Measurements from ENCODE around the gene MON1B. TPM values are rescaled to one million over a fixed set of nuclear protein-coding genes. Genes with fewer than 3 reads are reported as not detected.

MON1B gene
- total and polyA plus RNA-seq, 2 of the 4 experiments (the other 2 are of a cell fraction), result 5.2 to 19.2 TPM

DNA sequence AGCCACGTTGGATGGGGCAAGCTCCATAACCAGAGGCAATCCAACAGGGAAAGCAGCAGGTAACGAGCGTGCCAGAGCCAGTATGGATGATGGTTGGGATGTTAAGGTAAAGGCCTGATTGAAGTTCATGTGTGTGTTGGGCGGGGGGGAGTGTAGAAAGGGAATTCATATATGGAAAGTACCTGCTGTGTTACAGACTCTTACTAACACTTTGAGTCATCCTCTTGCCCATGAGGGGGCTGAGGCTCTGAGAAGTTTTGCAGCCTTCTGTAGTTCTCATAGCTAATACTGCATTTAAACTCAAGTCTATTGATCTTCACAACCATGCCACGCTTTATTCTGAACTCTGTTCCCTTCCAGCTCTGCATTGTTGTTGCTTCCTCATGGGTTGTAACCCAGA lies 36.8 kb downstream of the MON1B start:
- Histone ChIP-seq H4K91ac (ENCODE audit: insufficient read depth, low read depth, low read length) (no peak overlapping the region), H2AK9ac (replicated peaks; ENCODE audit: low read depth, low read length, poor library complexity) (no peak overlapping the region), H4K8ac (ENCODE audit: low read depth in 2 of 2, low read length in 2 of 2) (no peak overlapping the region), H3K9me3 (ENCODE audit: control insufficient read depth, insufficient read depth, low read length) (no peaks in the 10 kb centered on the region), H2BK15ac (ENCODE audit: low read depth, low read length) (no peak overlapping the region), H3K27me3 (ENCODE audit: control insufficient read depth, insufficient read depth, low read length) (peaks cover 10% of the 10 kb centered on the region), H3K9me1 (ENCODE audit: insufficient read depth, low read length) (no peaks in the 10 kb centered on the region), H2AK5ac (ENCODE audit: low read depth, low read length) (no peak overlapping the region), H3K79me1 (ENCODE audit: low read depth in 1 of 2, low read length in 2 of 2) (no peaks in the 10 kb centered on the region), H2AFZ (replicated peaks; ENCODE audit: low read length, poor library complexity) (no peak overlapping the region), H4K5ac (ENCODE audit: low read depth, low read length) (no peak overlapping the region), H2BK20ac (ENCODE audit: low read depth, low read length) (no peak overlapping the region), H2BK120ac (ENCODE audit: low read depth, low read length) (no peak overlapping the region), H3K14ac (replicated peaks; ENCODE audit: low read depth, low read length) (no peak overlapping the region), H3K9ac (ENCODE audit: low read depth, low read length) (no peak overlapping the region), H3K56ac (ENCODE audit: extremely low read depth, insufficient read depth, low read length) (no peak overlapping the region), H3K23ac (ENCODE audit: low read depth, low read length) (no peak overlapping the region), H2BK5ac (ENCODE audit: low read depth, low read length, poor library complexity, severe bottlenecking) (no peak overlapping the region), H3K4ac (ENCODE audit: low read depth, low read length) (no peak overlapping the region), H3K27ac (ENCODE audit: insufficient read depth, low read length) (no peak overlapping the region), H3K4me1 (ENCODE audit: control insufficient read depth, insufficient read depth, low read length) (no peaks in the 10 kb centered on the region), H3K4me3 (ENCODE audit: insufficient read depth, low read depth, low read length) (no peak overlapping the region), H4K20me1 (ENCODE audit: insufficient read depth, low read length) (no peaks in the 10 kb centered on the region; the same call in 1 of the 2 replicates), H3K36me3 (ENCODE audit: control insufficient read depth, insufficient read depth, low read length) (no peaks in the 10 kb centered on the region), H3K4me2 (ENCODE audit: low read depth, low read length) (no peak overlapping the region), H3K18ac (ENCODE audit: low read depth, low read length) (no peak overlapping the region)
- dilution Hi-C loops (cut with HindIII; ENCODE audit: low sequenced_read_pairs, unreplicated experiment) (loop anchor here (25.0 kb wide), 1 partner anchor 360 kb away; no protein-coding TSS in a partner anchor), intact Hi-C loops (cut with micrococcal nuclease) (no loop called here), in situ Hi-C loops (cut with MboI; ENCODE audit: low sequenced_read_pairs) (loop anchor here (25.0 kb wide), 1 partner anchor 785 kb away; the partner anchor contains the start of gene CLEC3A)
- CTCF ChIA-PET, result no interaction called here
- ATAC-seq (ENCODE audit: low read depth), result no peak
- POLR2A ChIA-PET (ENCODE audit: unreplicated experiment), result no interaction called here
- BruUV-seq (replicated peaks), result no TSS peak
- no peak for DNase-seq
- WGBS, 2 experiments (ENCODE audit: extremely low coverage in 2 of 2, insufficient read length in 1 of 2), result 60% methylated on average over 1 of the region's 5 CpGs; no CpG with 5 or more reads in 1 of the 2 experiments
- TF ChIP-seq SMC3 (IDR thresholded peaks at IDR 0.05; ENCODE audit: low read depth, low read length) (no peak), RAD21 (IDR thresholded peaks at IDR 0.05; ENCODE audit: low read length) (no peak), NFE2L2 (IDR thresholded peaks at IDR 0.05; ENCODE audit: low read depth, low read length) (no peak), CEBPB (IDR thresholded peaks at IDR 0.05; ENCODE audit: low read depth, low read length) (no peak), MXI1 (IDR thresholded peaks at IDR 0.05; ENCODE audit: borderline replicate concordance, low read depth, low read length) (no peak), MAZ (IDR thresholded peaks at IDR 0.05; ENCODE audit: borderline replicate concordance, low read depth, low read length) (no peak), BHLHE40 (IDR thresholded peaks at IDR 0.05; ENCODE audit: low read depth, low read length) (no peak), CHD1 (IDR thresholded peaks at IDR 0.05; ENCODE audit: low read depth, low read length) (no peak), RFX5 (IDR thresholded peaks at IDR 0.05; ENCODE audit: low read depth, low read length) (no peak), MAFK (IDR thresholded peaks at IDR 0.05; ENCODE audit: low read depth, low read length) (no peak)
- TF ChIP-seq, protein P1, sequence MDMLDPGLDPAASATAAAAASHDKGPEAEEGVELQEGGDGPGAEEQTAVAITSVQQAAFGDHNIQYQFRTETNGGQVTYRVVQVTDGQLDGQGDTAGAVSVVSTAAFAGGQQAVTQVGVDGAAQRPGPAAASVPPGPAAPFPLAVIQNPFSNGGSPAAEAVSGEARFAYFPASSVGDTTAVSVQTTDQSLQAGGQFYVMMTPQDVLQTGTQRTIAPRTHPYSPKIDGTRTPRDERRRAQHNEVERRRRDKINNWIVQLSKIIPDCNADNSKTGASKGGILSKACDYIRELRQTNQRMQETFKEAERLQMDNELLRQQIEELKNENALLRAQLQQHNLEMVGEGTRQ (IDR thresholded peaks at IDR 0.05; ENCODE audit: low read depth, low read length), result no peak
- TF ChIP-seq, protein P2, sequence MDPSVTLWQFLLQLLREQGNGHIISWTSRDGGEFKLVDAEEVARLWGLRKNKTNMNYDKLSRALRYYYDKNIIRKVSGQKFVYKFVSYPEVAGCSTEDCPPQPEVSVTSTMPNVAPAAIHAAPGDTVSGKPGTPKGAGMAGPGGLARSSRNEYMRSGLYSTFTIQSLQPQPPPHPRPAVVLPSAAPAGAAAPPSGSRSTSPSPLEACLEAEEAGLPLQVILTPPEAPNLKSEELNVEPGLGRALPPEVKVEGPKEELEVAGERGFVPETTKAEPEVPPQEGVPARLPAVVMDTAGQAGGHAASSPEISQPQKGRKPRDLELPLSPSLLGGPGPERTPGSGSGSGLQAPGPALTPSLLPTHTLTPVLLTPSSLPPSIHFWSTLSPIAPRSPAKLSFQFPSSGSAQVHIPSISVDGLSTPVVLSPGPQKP (IDR thresholded peaks at IDR 0.05; ENCODE audit: borderline replicate concordance, low read depth, low read length), result no peak
